AG09309 (cell line): Measurements from ENCODE around the gene ACTRT3.

Experiments
- DNase-seq: peaks from one replicate; pipeline ENCODE4 v3.0.0-alpha.2; 2010; ENCODE audit warnings: low read depth
- H3K4me3 ChIP-seq: 2 replicates; pipeline ENCODE4 v1.5.1; 2011; ENCODE audit warnings: mild to moderate bottlenecking, low read depth, low read length, moderate library complexity; ENCODE audit not compliant: control insufficient read depth
- CTCF ChIP-seq: IDR thresholded peaks from 2 replicates; pipeline ENCODE4 v1.5.1; 2011; ENCODE audit warnings: mild to moderate bottlenecking, low read depth, low read length, inconsistent platforms; ENCODE audit not compliant: insufficient read depth, control insufficient read depth; ENCODE audit errors: missing control alignments

Gene ACTRT3

GRCh38 chr3:169769287-169770181, at the start of gene ACTRT3:
TSS of gene ACTRT3 (minus strand) at chr3:169769561. CDS start at chr3:169769520, 41 bp downstream.
- no peak for DNase-seq
- no peak for TF ChIP-seq CTCF
- H3K4me3 ChIP-seq: peak within 1 kb of the TSS; percentile 71

GRCh38 chr3:169818316-169818715, 49.0 kb upstream of the ACTRT3 start:
- TF ChIP-seq CTCF: no peak

GRCh38 chr3:169815590-169816150, 46.3 kb upstream of the ACTRT3 start:
- no peak for DNase-seq
- no peak overlapping the region for H3K4me3 ChIP-seq
- no peak for TF ChIP-seq CTCF

More at GRCh38 chr3:169818316-169818715, 49.0 kb upstream of the ACTRT3 start:
- DNase-seq: no peak
- no peak overlapping the region for H3K4me3 ChIP-seq

GRCh38 chr3:169813757-169814517, 44.6 kb upstream of the ACTRT3 start:
- peak overlapping the region; percentile 7 for H3K4me3 ChIP-seq
- DNase-seq: no peak
- TF ChIP-seq CTCF: peak; percentile 18

- TF ChIP-seq CTCF: no peak
- peak overlapping the region; percentile 7; the same call in 1 of the 2 replicates for H3K4me3 ChIP-seq
- no peak for DNase-seq
Measured at GRCh38 chr3:169813278-169813677, 43.9 kb upstream of the ACTRT3 start.

GRCh38 chr3:169812332-169813235, 43.2 kb upstream of the ACTRT3 start, which contains the start of the genes LRRC34 and LRRIQ4:
TSS of gene LRRC34 (minus strand) at chr3:169812904. CDS start at chr3:169812548, 356 bp downstream.
TSS of gene LRRIQ4 (plus strand) at chr3:169812870. CDS start at chr3:169821922, 9,052 bp downstream.
- DNase-seq: peak; percentile 21
- peak within 1 kb of the TSS; percentile 48 for H3K4me3 ChIP-seq
- no peak for TF ChIP-seq CTCF
